HPDE6-E6E7 (cell line): ENCODE data around the gene TSHZ2.
A peak's percentile ranks its signal among the peaks of the same experiment; 100 is the strongest.

Source experiments
- DNase-seq: peaks from one replicate; pipeline ENCODE4 v3.0.0; 2011; ENCODE audit warnings: missing footprints; ENCODE audit errors: extremely low spot score

The TSHZ2 gene

GRCh38 chr20:53133125-53133524 lies 161.0 kb downstream of the TSHZ2 start:
- DNase-seq = no peak

GRCh38 chr20:53133628-53134027 lies 161.5 kb downstream of the TSHZ2 start:
- DNase-seq = no peak

- DNase-seq = no peak
Measured at GRCh38 chr20:53136473-53136872, 164.3 kb downstream of the TSHZ2 start.

- no peak for DNase-seq
Measured at GRCh38 chr20:53138454-53139262, 166.5 kb downstream of the TSHZ2 start.

- no peak for DNase-seq
Measured at GRCh38 chr20:53141201-53142050, 169.3 kb downstream of the TSHZ2 start.

GRCh38 chr20:53142225-53143127 lies 170.3 kb downstream of the TSHZ2 start:
- no peak for DNase-seq

GRCh38 chr20:53146201-53146891 lies 174.2 kb downstream of the TSHZ2 start:
- DNase-seq = no peak

- DNase-seq = no peak
Measured at GRCh38 chr20:53148771-53149147, 176.6 kb downstream of the TSHZ2 start.

GRCh38 chr20:53149148-53149889 lies 177.2 kb downstream of the TSHZ2 start:
- no peak for DNase-seq

GRCh38 chr20:53149890-53150205 lies 177.7 kb downstream of the TSHZ2 start:
- DNase-seq = no peak

- no peak for DNase-seq
Measured at GRCh38 chr20:53150532-53150931, 178.4 kb downstream of the TSHZ2 start.

GRCh38 chr20:53152228-53152627 lies 180.1 kb downstream of the TSHZ2 start:
- no peak for DNase-seq

- DNase-seq = no peak
Measured at GRCh38 chr20:53154540-53154939, 182.4 kb downstream of the TSHZ2 start.

- no peak for DNase-seq
Measured at GRCh38 chr20:53157443-53158408, 185.6 kb downstream of the TSHZ2 start.

- no peak for DNase-seq
Measured at GRCh38 chr20:53159160-53159559, 187.0 kb downstream of the TSHZ2 start.

GRCh38 chr20:53161073-53161472 lies 188.9 kb downstream of the TSHZ2 start:
- DNase-seq = no peak

GRCh38 chr20:53161473-53161872 lies 189.3 kb downstream of the TSHZ2 start:
- no peak for DNase-seq

GRCh38 chr20:53162251-53162835 lies 190.2 kb downstream of the TSHZ2 start:
- peak; percentile 67 for DNase-seq

- no peak for DNase-seq
Measured at GRCh38 chr20:53163486-53163885, 191.3 kb downstream of the TSHZ2 start.
